Testis (tissue), 2 donors: ENCODE results near the gene RASGRF1.

Source experiments
- POLR2A ChIP-seq: fragments of 450-650 bp; IDR thresholded peaks from one replicate; pipeline ENCODE4 v1.6.1; 2017; ENCODE audit warnings: antibody characterized with exemption, mild to moderate bottlenecking, moderate library complexity
- TF ChIP-seq, protein P1 (sequence below), 3 experiments: fragments of 450-650 bp in 2 of 3; fragments of 200-600 bp in 1 of 3; sonication (generic) in 1 of 3; IDR thresholded peaks; one replicate each; pipeline ENCODE4 v1.5.1; 2016 to 2019; ENCODE audit warnings: antibody characterized with exemption in 3 of 3, mild to moderate bottlenecking in 2 of 3, moderate library complexity in 1 of 3

GRCh38 chr15:78934655-78935023 is 155.9 kb downstream of the RASGRF1 start:
- TF ChIP-seq, protein P1, sequence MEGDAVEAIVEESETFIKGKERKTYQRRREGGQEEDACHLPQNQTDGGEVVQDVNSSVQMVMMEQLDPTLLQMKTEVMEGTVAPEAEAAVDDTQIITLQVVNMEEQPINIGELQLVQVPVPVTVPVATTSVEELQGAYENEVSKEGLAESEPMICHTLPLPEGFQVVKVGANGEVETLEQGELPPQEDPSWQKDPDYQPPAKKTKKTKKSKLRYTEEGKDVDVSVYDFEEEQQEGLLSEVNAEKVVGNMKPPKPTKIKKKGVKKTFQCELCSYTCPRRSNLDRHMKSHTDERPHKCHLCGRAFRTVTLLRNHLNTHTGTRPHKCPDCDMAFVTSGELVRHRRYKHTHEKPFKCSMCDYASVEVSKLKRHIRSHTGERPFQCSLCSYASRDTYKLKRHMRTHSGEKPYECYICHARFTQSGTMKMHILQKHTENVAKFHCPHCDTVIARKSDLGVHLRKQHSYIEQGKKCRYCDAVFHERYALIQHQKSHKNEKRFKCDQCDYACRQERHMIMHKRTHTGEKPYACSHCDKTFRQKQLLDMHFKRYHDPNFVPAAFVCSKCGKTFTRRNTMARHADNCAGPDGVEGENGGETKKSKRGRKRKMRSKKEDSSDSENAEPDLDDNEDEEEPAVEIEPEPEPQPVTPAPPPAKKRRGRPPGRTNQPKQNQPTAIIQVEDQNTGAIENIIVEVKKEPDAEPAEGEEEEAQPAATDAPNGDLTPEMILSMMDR (IDR thresholded peaks at IDR 0.05): no peak
- no peak for TF ChIP-seq POLR2A
